Posterior vena cava (tissue), 2 donors: ENCODE measurements around the gene MAD2L2. TPM values are rescaled to one million over a fixed set of nuclear protein-coding genes. Genes with fewer than 3 reads are reported as not detected.

ENCODE experiments used
- DNase-seq: peaks from one replicate; pipeline ENCODE4 v3.0.0-alpha.2; 2020; ENCODE audit warnings: low spot score
- intact Hi-C, 2 donors: fragments of 100-400 bp; cut with DNase I; formaldehyde crosslinking; loops; one replicate each; pipeline versions ENCODE4 v1.14.1 to v1.14.2; 2022 to 2023
- total RNA-seq, 2 donors: library from RNA; stranded (reverse); fragmentation: NEBNext Ultra II Directional; extraction: Animal tissue kit (Norgen Biotek cat#: 25700); gene quantifications; one replicate each; pipeline ENCODE4 v1.2.1, GENCODE V29; 2021
- donor health status: DM: yes; HTN: yes; CAD: no.
- donor health status: DM: yes; HTN: yes; CAD: no.

Gene MAD2L2
- total RNA-seq, 2 donors from 2014 or later = 18.4 to 22.6 TPM

- intact Hi-C loops = no loop called here
Observed at GRCh38 chr1:11707621-11708276, 26.8 kb upstream of the MAD2L2 start.

GRCh38 chr1:11706292-11706691 is 25.3 kb upstream of the MAD2L2 start:
- no peak for DNase-seq
- intact Hi-C loops = no loop called here

More at GRCh38 chr1:11707621-11708276, 26.8 kb upstream of the MAD2L2 start:
- no peak for DNase-seq

GRCh38 chr1:11705596-11705995 is 24.6 kb upstream of the MAD2L2 start:
- intact Hi-C loops = no loop called here

GRCh38 chr1:11704691-11705475 is 23.9 kb upstream of the MAD2L2 start:
- intact Hi-C loops = no loop called here
- DNase-seq = no peak

More at GRCh38 chr1:11705596-11705995, 24.6 kb upstream of the MAD2L2 start:
- DNase-seq = no peak

GRCh38 chr1:11704194-11704529 is 23.2 kb upstream of the MAD2L2 start:
- intact Hi-C loops = no loop called here

GRCh38 chr1:11703357-11704193 is 22.6 kb upstream of the MAD2L2 start:
- DNase-seq = no peak
- intact Hi-C loops = no loop called here

More at GRCh38 chr1:11704194-11704529, 23.2 kb upstream of the MAD2L2 start:
- DNase-seq = no peak

GRCh38 chr1:11701981-11702803 is 21.2 kb upstream of the MAD2L2 start:
- intact Hi-C loops = no loop called here
- no peak for DNase-seq

GRCh38 chr1:11701551-11701961 is 20.6 kb upstream of the MAD2L2 start:
- no peak for DNase-seq
- intact Hi-C loops = no loop called here

- intact Hi-C loops = no loop called here
- DNase-seq = no peak
Observed at GRCh38 chr1:11700601-11701467, 19.9 kb upstream of the MAD2L2 start.

- DNase-seq = no peak
- intact Hi-C loops = no loop called here
Observed at GRCh38 chr1:11697893-11698210, 16.9 kb upstream of the MAD2L2 start.

- intact Hi-C loops = no loop called here
- DNase-seq = no peak
Observed at GRCh38 chr1:11697188-11697892, 16.4 kb upstream of the MAD2L2 start.

GRCh38 chr1:11695861-11696260 is 14.9 kb upstream of the MAD2L2 start:
- intact Hi-C loops = no loop called here

GRCh38 chr1:11693917-11694316 is 13.0 kb upstream of the MAD2L2 start:
- DNase-seq = no peak
- intact Hi-C loops = no loop called here

More at GRCh38 chr1:11695861-11696260, 14.9 kb upstream of the MAD2L2 start:
- DNase-seq = no peak

GRCh38 chr1:11693024-11693590 is 12.2 kb upstream of the MAD2L2 start:
- intact Hi-C loops = no loop called here
- DNase-seq = no peak

- intact Hi-C loops = no loop called here
- no peak for DNase-seq
Observed at GRCh38 chr1:11691928-11692711, 11.2 kb upstream of the MAD2L2 start.

- intact Hi-C loops = no loop called here
- DNase-seq = no peak
Observed at GRCh38 chr1:11691302-11691914, 10.5 kb upstream of the MAD2L2 start, which contains the start of gene DRAXIN. Gene DRAXIN, plus strand, starts transcription at chr1:11691710. Its CDS starts 14,549 bp downstream, at chr1:11706259.
